HTR-8/SVneo (cell line): ENCODE measurements around the gene ADAMTS15.

ENCODE experiments used
- DNase-seq: peaks from one replicate; pipeline ENCODE4 v3.0.0; 2011; ENCODE audit warnings: low spot score, mixed read lengths; ENCODE audit not compliant: insufficient read length
- FAIRE-seq: peaks from 2 replicates; lab custom pipeline; 2011; peaks lifted over from hg19 to GRCh38; lab: Jason Lieb, UNC

ADAMTS15 gene

DNA sequence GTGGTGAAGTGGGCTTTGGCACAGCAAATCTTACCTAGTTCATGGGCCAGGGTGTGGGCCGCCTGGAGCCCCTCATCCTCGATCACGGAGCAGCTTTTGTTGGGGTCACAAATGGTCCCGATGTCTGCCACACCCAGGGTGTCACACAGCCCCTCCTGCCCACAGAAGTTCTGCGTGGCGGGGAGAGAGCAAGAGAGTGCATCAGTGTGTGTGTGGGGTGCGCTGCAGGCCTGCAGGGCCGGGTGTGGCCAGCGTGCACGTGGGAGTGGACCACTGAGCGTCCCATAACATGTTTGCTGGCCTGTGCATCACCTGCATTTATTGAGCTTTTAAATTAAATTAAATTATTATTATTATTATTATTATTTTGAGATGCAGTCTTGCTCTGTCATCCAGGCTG, 31.5 kb upstream of the ADAMTS15 start:
- DNase-seq: no peak
- FAIRE-seq: no peak

DNA sequence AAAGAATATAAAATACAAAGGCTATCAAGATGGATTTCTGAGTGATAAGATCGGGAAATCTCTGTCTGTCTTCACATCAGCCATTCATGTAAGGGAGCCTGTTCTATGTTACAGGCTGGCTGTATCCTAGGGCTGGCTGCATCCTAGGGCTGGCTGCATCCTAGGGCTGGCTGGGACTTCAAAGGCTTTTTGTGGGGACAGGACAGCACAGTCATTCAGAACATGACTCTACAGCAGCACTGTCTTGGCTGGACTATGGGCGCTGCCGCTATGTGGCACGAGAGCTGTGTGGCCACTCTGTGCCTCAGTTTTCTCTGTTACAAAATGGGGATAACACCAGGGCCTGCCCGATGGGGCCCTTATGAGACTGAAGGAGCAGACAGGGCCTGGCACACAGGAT, 30.2 kb upstream of the ADAMTS15 start:
- FAIRE-seq (no peak), DNase-seq (no peak)

DNA sequence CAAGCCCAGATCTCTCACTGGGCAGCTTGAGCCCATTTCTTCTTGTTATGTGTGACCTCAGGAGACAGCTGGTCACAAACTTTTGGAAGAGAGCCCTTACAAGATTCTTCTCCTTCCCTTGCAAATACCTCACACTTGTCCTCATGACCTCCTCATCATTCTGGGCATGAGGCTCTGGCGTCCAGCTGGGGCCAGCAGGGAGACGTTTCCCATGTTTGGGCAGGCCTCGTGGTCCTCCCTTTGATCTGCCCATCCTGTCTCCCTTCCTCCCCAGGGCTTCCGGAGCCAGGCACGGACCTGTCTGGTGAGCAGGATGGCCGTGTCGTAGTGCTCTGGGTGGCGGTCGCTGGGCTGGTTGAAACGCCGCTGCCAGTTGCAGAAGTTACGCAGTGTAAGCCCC, 29.7 kb upstream of the ADAMTS15 start:
- FAIRE-seq (no peak), DNase-seq (no peak)

DNA sequence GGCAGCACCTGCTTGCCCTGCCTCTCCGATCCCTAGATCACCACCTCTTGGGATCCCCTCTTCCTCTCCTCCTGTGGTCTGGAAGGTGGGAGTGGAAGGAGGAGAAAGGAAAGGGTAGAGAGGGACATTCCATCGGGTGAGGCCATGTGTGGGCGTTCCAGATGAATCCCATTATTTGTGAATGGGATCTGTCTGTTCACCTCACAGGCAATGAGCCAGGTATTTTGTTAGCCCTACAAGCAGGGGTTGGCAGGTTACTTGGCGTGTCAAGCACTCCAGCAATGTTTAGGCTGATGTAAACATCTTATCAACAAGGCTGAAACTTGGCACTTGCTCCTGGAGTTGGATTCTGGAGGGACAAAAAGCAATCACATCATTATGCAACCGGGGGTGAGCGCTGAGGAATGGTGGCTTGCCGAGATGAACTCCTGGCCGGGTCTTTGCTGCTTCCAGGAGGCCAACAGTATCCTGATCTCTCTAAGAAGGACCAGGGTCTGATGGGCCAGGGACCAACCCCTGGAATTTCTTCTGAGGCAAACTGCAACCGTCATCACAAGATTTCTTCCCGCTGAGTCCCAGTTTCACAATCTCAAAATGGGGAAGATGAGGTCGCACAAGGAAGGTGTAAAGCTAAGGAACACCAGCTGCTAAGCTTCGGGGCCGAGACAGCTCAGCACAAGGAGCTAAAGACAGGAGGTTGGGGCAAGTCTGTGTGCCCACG, 27.8 kb upstream of the ADAMTS15 start:
- FAIRE-seq: no peak
- no peak for DNase-seq

DNA sequence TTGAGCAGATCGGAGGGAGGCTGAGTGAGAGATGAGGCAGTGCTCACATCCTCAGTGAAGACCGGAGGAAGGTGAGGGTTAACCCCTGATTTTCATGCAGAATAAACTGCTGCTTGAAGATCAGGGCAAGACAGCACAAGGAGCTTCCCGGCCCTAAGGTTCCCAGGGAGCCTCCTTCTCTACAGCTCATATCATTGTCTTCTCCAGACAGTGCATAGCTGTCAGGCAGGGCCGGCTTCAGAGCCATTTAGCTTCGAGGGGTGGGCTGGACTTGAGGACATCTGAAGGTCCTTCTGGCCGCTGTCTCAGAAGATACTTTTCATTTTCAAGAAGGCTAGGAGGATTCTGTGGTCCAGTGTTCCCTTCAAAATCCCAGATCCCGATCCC, 27.3 kb upstream of the ADAMTS15 start:
- DNase-seq (no peak), FAIRE-seq (no peak)

DNA sequence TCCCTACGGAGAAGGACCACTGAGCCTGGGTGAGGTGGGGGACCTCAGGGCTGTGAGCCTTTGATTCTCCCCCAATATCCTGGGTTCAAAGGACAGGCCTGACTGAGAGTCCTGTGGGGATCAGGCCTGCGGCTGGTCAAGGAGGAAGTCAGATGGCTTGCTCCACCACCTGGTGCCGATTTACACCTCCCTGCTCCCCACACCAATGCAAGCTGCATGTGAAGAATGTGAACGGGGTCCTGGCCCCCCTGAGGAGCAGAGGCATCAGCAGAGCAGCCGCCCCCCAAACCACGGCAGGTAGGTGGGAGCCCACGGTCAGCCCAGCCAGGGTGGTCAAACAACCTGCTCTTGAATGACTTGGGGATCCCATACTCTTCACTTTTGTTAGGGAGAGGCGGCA, 26.7 kb upstream of the ADAMTS15 start:
- FAIRE-seq (no peak), DNase-seq (no peak)

DNA sequence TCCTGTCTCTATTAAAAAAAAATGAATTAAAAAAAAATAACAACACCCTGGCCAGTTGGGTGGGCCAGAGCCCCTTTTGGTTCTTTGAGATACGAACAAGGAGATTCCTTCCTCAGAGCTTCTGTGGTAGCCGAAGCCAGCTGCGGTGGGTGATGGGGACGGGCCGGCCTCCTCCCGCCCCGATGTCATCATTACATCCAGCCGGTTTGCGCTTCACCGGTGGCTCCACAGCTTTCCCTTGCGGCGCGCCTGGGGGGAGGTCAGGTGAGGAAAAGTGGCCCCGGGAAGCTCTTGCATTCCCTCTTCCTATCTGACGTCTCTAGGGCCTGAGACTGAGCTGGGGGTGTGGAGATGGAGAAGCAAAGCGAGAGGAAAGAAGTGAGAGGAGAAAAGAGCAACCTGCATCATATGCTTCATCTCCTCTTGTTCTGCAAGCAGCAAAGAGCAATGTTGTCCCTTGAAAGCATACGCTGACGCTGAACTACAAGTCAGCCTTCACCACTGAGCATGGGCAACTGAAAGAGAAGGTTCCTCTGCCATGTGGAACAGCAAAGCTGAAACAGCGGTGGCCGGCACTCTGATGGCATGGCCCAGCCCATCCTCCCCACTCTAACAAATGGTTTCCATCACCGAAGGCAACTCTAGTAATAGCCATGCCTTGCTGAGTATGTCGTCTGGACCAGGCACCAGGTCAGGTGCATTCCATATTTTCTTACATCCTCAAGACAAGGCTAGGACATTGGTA, 26.0 kb upstream of the ADAMTS15 start:
- DNase-seq (no peak), FAIRE-seq (no peak)

DNA sequence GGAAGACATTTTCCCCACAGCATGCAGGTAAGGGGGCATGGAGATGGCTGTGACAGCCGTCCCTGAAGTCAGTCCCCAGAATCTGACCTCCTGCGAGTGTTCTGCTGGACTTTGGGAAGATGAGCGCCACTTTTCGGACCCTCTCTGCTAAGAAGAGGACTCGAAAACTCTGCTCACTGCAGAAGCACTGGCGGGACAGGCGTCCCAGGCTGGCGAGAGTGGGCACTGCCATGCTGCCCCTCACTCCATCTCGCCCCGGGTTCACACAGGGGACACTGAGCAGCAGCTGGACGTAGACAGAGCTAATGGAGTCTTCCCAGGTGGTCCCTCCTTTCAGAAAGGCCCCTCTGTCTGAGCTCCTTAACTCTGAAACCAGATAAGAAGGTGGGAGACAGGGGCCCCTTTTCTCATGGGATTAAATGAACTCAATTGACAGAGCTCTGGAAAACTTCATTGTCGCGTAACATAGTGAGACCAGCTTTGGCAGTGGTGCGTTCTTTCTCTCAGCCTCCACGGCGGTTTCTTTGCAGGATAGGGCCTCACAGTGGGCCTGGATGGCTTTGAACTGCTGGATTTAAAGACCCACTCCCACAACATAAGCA, 24.8 kb upstream of the ADAMTS15 start:
- DNase-seq: no peak
- no peak for FAIRE-seq

DNA sequence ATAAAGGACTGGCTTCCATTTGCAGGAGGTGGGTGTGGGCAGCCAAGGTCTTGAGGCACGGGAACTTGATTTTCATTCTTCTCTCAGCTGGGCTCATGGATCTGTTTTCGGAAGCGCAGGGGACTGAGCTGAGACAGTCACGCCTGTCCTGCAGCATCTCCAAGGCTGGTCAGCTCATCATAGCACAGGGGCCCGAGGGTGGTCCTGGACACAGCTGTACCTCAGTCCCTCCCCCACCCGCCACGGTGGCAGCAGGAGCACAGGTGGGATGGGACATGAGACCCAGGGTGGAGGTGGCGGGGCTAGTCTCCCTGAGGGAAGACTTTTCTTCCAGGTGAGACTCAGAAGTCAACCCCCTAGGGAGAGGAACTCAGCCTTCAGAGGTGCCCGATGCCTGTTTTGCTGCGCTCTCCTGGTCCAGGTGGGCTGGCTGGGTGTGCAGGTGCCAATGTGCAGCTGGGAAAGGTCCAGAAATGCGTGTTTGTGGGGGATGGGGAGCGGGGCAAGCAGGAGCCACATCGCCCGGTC, 23.8 kb upstream of the ADAMTS15 start:
- FAIRE-seq (no peak), DNase-seq (no peak)

DNA sequence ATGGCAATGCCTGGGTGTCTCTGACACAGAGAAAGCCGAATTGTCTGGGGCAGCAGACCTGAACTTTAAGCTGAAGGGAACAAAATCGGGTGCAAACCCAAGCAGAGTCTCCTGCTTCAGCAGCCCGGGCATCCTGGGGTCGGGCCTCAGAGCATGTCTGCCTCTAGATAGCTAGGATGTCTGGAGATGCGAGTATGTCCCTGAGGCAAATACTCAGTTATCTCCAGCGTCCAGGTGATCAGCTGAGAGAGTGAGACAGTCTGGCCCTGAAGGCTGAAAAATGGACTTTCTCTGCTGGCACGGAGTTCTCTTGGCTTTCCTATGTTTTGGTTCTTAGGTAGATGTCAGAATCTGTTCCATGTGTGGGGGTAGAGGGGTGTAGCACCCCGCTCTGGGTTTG, 23.3 kb upstream of the ADAMTS15 start:
- no peak for FAIRE-seq
- no peak for DNase-seq

DNA sequence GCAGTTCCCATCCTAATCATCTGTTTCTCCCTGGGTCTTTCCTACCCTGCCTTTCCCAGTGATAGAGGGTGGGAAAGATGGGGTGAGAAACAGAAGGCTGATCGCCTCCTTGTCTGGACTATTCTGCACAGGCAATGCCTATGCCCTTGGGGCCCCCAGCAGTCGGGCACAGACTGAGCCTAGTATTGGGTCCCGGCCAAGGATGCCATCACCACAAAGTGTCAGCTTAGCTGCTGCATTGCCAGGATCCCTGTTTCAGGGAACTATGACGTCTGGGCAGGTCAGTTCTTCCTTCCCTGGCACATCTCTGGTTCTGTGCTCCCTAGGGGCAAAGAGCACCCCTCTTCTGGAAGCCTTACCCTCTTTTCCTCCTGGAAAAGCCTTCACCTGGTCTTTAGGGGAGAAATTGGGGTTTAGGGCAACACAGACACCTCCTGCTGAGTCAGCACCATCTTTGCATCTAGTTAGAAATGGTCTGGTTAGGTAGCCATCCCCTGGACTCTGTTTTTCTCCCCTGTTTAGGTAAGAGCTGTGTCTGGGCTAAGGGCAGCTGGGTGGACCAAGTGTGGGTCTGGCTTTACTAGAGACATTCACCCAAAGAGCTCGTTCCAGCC, 22.1 kb upstream of the ADAMTS15 start:
- no peak for FAIRE-seq
- no peak for DNase-seq

DNA sequence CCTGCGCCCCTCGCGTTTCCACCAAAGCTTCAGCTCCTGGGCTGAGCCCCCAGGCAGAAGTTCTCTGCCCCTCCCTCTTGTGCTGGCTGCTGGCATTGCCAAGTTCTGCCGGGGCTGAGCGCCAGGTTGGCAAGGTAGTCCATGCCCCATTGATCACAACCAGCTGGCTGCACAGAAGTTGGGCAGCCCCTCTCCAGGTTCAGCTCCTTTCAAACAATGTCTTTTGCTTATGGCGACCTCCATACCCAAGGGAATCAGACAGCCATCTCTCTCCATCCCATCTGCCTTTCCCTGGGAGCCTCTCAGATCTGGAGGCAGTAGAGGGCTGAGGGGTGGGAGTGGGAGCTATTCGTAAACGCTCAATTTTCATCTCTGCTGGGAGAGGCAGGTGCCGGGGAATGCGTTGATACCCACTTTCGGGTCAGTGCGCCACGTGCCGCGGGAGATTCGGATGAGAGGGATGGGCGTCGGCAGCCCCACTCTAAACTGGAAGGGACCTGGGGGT, 21.6 kb upstream of the ADAMTS15 start:
- DNase-seq: no peak
- FAIRE-seq: no peak

DNA sequence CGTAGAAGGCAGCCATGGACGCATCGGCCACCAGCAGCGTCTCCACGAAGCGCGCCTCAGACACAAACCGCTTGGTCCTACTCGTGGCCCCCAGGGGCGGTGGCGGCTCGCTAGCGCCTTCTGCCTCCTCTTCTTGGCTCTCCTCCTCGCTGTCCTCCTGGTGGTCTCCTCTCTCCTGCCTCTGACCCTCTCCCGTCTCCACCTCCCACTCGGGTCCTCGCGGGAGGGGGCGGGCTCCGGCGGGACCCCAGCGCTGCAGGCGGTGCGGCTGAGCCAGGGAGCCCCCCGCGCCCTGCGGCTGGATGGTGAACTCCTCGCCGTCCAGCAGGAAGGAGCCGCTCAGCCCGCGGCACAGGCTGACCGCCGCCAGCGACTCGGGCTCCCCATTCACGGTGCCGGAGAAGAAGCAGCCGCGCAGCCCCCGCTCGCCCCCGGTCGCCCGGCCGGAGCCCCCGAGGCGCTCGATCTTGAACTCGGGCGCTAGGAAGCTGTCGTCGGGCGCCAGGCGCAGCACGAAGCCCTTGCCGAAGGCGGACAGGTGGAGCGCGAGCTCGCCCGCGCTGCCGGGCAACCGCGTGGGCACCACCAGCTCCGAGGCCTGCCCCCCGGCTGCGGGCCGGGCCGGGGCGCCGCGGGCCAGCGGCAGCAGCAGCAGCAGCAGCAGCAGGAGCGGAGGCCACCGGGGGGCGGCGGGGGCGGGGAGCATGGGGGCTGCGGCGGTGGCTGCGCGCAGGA, 20.7 kb upstream of the ADAMTS15 start:
- FAIRE-seq (no peak), DNase-seq (no peak)

DNA sequence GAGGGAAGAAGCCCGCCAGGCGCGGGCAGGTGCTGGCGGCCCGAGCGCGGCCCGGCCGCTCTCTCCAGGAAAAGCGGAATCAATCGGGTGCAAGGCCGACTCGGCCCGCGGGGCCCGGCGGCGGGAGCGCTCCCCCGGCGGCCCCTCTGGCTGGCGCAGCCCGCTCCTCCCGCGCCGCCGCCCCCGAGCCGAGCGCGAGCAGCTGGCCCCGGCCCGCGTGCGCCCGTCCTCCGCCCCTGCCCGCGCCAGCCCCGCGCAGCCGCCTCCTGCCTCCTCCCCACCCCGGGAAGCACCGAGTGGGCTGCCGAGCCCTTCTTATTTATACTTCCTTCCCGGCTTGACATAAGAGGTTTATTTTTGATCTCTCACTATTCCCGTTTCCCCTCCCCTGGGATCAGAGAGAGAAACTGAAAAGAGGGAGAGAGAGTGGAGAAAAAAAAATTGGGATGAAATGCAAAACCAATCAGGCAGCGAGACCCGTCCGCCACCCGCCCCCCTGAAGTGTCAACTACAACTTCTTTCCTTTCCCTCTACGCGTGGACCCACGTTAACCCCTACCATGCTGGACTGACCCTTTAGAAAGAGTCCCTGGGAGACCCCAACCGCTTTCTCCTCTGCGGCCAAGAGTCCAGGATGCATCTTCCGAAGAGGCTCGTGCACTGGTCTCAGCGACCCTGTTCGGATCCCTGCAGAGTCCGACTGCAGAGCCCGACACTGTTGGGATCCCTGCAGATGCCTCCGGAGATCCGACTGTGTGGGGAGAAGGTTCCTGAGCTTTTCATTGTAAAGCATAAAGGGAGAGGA, 19.9 kb upstream of the ADAMTS15 start, which contains the start of gene ADAMTS8:
Gene ADAMTS8 (minus strand): TSS at position 294 of the 804 bp plus-strand sequence. CDS start 323 bp downstream, outside the sequence.
- no peak for FAIRE-seq

DNA sequence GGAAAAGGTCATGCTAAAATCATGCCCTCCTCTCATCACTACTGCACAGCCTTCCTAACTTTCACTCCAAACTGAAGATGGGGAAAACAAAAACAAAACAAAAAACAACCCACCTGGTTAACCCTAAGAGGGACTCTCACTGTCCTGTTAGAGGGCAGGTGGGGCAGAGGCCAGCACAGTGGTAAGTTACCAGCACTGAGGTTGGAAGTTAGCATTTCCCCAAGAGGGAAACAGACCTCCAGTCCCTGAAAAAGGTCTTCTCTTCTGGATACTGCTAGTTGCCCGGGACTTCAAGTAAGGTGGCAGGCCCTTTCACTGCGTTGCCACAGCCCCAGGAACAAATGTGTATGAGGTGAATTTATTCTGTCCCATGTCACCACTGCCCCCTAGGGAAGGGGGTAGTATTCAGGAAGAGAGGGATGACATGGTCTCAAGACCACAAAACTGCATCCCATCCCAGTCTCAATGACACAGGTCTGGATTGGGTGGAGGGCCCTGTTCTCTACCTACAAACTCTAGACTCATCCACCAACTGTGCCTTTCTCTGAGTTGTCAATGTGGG, 19.2 kb upstream of the ADAMTS15 start:
- DNase-seq (no peak), FAIRE-seq (no peak)

More for the DNA sequence above, 19.9 kb upstream of the ADAMTS15 start, which contains the start of gene ADAMTS8:
- DNase-seq: no peak

DNA sequence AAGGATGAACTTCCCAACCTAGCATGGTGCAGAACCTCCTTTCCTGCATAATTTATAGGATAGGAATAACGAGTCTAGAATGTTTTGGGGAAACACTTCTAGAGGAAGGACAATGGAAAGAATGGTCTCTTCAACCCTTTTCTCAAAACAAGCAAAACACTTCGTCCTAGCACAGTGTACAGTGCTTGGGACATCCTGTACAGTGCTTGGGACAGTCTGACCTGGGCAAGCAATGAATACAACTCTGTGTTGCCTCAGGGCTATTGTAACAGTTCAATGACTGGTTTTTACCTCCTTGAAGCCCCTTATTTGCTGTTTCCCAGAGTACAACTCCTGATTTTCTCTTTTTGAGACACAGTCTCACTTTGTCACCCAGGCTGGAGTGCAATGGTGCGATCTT, 18.5 kb upstream of the ADAMTS15 start:
- FAIRE-seq (no peak), DNase-seq (no peak)

DNA sequence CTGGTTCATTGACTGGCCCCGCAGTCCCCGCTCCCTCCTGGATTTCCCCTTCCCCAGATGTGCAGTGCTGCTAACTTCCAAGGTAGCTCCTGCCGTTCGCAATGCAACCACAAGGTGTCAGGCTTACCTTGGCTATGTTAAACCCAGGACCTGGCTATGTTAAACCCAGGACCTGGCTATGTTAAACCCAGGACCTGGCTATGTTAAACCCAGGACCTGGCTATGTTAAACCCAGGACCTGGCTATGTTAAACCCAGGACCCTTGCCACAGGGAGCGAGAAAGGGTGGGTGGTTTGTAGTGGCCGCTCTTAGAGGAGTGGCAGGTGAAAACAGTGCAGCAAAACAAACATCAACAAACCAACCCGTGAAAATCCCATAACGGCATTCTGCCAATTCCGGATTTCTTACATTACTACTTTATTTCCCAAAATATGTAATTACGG, 17.1 kb upstream of the ADAMTS15 start:
- DNase-seq (no peak), FAIRE-seq (no peak)

DNA sequence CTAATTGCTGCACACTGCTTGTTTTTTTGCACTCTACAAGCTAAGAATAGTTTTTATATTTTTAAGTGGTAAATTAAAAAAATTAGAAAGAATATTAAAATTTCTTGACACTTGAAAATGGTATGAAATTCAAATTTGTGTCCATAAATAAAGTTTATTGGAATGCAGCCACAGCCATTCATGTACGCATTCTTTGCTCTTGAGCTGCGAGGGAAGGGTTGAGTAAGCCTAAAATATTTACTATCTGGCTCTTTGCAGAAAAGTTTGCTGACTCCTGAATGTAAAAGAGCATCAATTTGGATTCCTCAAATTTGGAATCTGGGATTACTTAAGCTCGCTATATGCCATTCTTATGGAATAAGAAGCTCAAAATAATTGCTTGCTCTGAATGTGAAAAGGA, 16.6 kb upstream of the ADAMTS15 start:
- FAIRE-seq: no peak
- no peak for DNase-seq

DNA sequence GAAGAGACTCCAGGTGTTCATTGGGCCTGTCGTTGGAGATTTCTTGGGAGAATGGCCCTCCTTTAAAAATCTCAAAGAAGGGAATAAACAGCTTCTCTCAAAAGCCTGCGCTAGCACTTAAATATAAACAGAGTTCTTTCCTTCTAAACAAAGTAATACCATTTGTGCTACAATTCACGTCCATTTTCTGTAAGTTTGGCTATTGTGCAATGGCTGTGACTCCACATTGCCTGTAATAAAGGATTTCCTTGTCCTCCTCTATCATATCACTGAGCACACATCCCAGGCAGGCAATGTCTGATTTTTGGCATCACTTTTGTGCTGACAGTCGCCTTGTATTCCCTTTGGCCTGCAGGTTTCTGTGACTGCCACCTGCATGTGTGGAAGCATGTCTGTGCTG, 15.1 kb upstream of the ADAMTS15 start:
- FAIRE-seq: no peak
- DNase-seq: no peak
